Memory B cell (primary cell): ENCODE measurements around the gene PTBP1.

Source experiments
- ATAC-seq: fragments of 150-1000 bp; cut with Tn5 transposase; 2 replicates; pipeline ENCODE4 v1.10.0; 2021; ENCODE audit warnings: low read depth, mild to moderate bottlenecking, moderate library complexity
- DNase-seq, 2 donors: peaks; one replicate each; pipeline ENCODE4 v3.0.0; 2022; ENCODE audit warnings: low spot score in 2 of 2
- H3K27ac Mint-ChIP-seq: one replicate; pipeline ENCODE4 v1.8.0; 2022; ENCODE audit warnings: mild to moderate bottlenecking, moderate library complexity, mixed read lengths
- H3K27me3 Mint-ChIP-seq: one replicate; pipeline ENCODE4 v1.8.0; 2022; ENCODE audit warnings: mixed read lengths
- H3K36me3 Mint-ChIP-seq: one replicate; pipeline ENCODE4 v1.8.0; 2022; ENCODE audit warnings: mild to moderate bottlenecking, mixed read lengths
- H3K4me1 Mint-ChIP-seq: one replicate; pipeline ENCODE4 v1.8.0; 2022; ENCODE audit warnings: mixed read lengths
- H3K4me3 Mint-ChIP-seq: one replicate; pipeline ENCODE4 v1.8.0; 2022; ENCODE audit warnings: mild to moderate bottlenecking, moderate library complexity, mixed read lengths
- H3K9me3 Mint-ChIP-seq: one replicate; pipeline ENCODE4 v1.8.0; 2022; ENCODE audit warnings: mixed read lengths

Gene PTBP1

DNA sequence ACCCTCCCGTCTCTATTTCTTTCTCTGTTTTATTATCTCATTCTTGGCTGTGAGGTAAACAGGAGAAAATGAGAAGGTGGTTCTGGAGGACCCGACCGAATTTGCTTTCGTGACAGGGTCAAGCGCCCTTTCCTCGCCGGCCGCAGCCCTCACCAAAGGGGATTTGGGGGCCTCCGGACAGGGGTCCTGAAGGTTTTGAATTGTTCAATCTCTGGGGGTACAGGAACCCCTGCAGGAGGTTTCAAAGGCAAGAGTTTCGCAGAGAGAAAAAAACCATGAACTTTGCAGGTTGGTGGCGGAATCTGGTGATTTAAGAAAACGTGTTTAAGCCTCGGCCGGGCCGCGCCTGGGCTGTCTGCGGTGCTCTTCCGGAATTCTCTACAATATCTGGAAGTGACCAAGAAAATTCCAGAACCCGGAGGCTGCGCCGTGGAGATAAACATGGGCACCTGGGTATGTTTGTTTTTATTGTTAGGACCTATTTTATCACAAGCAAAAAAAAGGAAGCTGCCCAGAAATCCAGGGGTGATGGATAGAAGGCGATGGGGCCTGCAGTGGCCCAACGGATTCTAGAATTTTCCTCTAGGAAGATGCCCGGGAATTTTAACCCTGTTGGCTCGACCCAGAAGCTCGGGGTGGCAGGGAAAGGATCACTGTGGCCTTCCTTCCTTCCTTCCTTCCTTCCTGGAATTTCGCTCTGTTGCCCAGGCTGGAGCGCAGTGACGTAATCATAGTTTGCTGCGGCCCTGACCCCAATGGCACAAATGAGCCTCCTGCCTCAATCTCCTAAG lies 14.2 kb upstream of the PTBP1 start:
- Mint-ChIP-seq H3K27ac (no peak overlapping the region), H3K4me3 (no peak overlapping the region), H3K9me3 (no peaks in the 10 kb centered on the region), H3K27me3 (no peaks in the 10 kb centered on the region), H3K36me3 (no peaks in the 10 kb centered on the region), H3K4me1 (no peaks in the 10 kb centered on the region)
- DNase-seq (no peak), ATAC-seq (no peak)

DNA sequence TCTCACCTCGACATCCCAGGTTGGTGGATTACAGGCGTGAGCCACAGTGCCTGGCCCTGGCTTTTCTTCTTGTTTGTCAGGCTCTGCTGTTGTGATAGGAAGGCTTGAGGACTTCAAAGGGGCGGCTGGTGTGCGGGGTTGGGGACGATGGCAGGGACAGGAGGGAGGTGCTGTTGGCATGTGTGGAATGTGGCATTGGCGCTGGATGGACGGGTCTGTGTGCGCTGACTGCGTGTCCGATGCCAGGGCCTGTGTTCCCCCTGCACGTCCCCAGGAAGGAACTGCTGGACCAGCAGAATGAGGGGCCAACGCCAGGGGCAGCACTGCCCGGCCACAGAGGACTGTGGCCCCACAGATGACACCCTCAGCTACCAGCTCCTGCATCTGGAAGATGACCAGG lies 12.7 kb upstream of the PTBP1 start:
- Mint-ChIP-seq H3K9me3 (no peaks in the 10 kb centered on the region), H3K36me3 (no peaks in the 10 kb centered on the region), H3K4me1 (no peaks in the 10 kb centered on the region), H3K4me3 (no peak overlapping the region), H3K27ac (no peak overlapping the region), H3K27me3 (no peaks in the 10 kb centered on the region)
- ATAC-seq: no peak
- no peak for DNase-seq

DNA sequence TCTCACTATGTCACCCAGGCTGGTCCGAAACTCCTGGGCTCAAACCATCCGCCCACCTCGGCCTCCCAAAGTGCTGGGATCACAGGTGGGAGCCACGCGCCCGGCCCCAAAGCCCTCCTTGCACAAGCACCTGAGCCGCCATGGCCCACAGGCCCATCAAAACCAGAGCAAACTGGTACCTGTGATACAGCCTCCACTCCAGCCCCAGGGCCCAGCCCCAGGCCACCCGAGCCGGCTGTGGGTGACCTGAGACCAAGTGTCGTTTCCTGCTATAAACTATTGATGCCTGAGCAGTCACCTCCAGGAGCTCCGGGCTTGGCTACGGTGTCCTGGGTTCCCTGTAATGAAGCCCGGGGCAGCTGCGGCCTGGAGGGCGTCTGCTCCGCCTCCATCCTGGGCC lies 9.7 kb upstream of the PTBP1 start:
- DNase-seq (no peak), ATAC-seq (no peak)
- peaks cover 3% of the 10 kb centered on the region for H3K27me3 Mint-ChIP-seq
- no peak overlapping the region for H3K27ac Mint-ChIP-seq
- no peak overlapping the region for H3K4me3 Mint-ChIP-seq
- H3K4me1 Mint-ChIP-seq: no peaks in the 10 kb centered on the region
- H3K36me3 Mint-ChIP-seq: no peaks in the 10 kb centered on the region
- H3K9me3 Mint-ChIP-seq: no peaks in the 10 kb centered on the region

- no peak for DNase-seq
- no peak overlapping the region for H3K27ac Mint-ChIP-seq
Observed at GRCh38 chr19:788686-788982, 8.6 kb upstream of the PTBP1 start.

DNA sequence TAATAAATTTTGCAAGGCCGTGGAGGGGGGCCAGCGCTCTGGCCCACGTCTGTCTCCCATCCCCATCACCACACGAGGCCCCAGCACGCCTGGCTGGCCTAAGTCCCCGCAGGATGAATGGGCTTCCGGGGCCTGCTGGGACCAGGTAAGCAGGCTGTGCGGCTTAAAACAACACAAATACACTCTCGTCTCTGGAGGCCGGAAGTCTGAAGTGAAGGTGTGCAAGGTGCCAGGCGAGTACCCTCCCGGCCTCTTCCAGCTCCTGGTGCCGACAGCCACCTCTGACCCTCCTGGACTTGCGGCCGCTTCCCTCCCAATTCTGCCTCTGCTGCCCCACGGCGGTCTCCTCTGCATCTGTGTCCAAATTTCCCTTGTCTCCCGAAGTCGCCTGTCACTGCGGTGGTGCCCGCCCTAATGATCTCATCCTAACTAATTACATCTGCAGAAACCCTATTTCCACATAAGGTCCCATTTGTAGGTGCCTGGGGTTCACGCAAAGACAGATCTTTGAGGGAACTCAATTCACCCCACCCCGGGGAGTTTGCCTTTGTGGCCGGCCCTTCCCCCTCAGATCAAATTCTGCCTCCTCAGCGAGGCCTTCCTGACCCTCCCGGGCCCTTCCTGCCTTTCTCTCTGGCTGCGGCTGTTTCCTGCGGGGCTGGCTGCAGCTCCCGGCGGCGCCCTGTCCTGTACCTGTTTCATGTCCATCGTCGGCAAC lies 8.1 kb upstream of the PTBP1 start:
- H3K9me3 Mint-ChIP-seq: no peaks in the 10 kb centered on the region
- no peaks in the 10 kb centered on the region for H3K4me1 Mint-ChIP-seq
- peaks cover 3% of the 10 kb centered on the region for H3K27me3 Mint-ChIP-seq
- ATAC-seq (no peak), DNase-seq (no peak)
- no peak overlapping the region for H3K27ac Mint-ChIP-seq
- no peak overlapping the region for H3K4me3 Mint-ChIP-seq
- no peaks in the 10 kb centered on the region for H3K36me3 Mint-ChIP-seq

More at GRCh38 chr19:788686-788982, 8.6 kb upstream of the PTBP1 start:
- Mint-ChIP-seq H3K36me3 (no peaks in the 10 kb centered on the region), H3K27me3 (peaks cover 3% of the 10 kb centered on the region), H3K4me1 (no peaks in the 10 kb centered on the region), H3K4me3 (no peak overlapping the region), H3K9me3 (no peaks in the 10 kb centered on the region)
- ATAC-seq: no peak

- no peak overlapping the region for H3K27ac Mint-ChIP-seq
- H3K9me3 Mint-ChIP-seq: no peaks in the 10 kb centered on the region
Observed at GRCh38 chr19:789701-790060, 7.6 kb upstream of the PTBP1 start.

GRCh38 chr19:791007-791566 lies 6.2 kb upstream of the PTBP1 start:
- no peak overlapping the region for H3K27ac Mint-ChIP-seq
- H3K36me3 Mint-ChIP-seq: no peaks in the 10 kb centered on the region
- peaks cover 3% of the 10 kb centered on the region for H3K27me3 Mint-ChIP-seq
- H3K4me3 Mint-ChIP-seq: no peak overlapping the region
- DNase-seq (no peak), ATAC-seq (no peak)
- H3K4me1 Mint-ChIP-seq: no peaks in the 10 kb centered on the region
- H3K9me3 Mint-ChIP-seq: no peaks in the 10 kb centered on the region

More at GRCh38 chr19:789701-790060, 7.6 kb upstream of the PTBP1 start:
- Mint-ChIP-seq H3K27me3 (peaks cover 3% of the 10 kb centered on the region), H3K4me3 (no peak overlapping the region), H3K36me3 (no peaks in the 10 kb centered on the region), H3K4me1 (no peaks in the 10 kb centered on the region)
- ATAC-seq: no peak
- no peak for DNase-seq

- no peak for ATAC-seq
- DNase-seq: no peak
- Mint-ChIP-seq H3K9me3 (no peaks in the 10 kb centered on the region), H3K27me3 (peaks cover 3% of the 10 kb centered on the region), H3K4me3 (no peak overlapping the region), H3K27ac (no peak overlapping the region), H3K4me1 (peaks cover 1% of the 10 kb centered on the region), H3K36me3 (no peaks in the 10 kb centered on the region)
Observed at GRCh38 chr19:791567-792305, 5.5 kb upstream of the PTBP1 start.

- ATAC-seq: no peak
- Mint-ChIP-seq H3K4me1 (peaks cover 2% of the 10 kb centered on the region), H3K36me3 (no peaks in the 10 kb centered on the region), H3K4me3 (no peak overlapping the region), H3K27ac (no peak overlapping the region), H3K27me3 (peaks cover 3% of the 10 kb centered on the region), H3K9me3 (no peaks in the 10 kb centered on the region)
- no peak for DNase-seq
Observed at GRCh38 chr19:792306-792885, 4.9 kb upstream of the PTBP1 start.

DNA sequence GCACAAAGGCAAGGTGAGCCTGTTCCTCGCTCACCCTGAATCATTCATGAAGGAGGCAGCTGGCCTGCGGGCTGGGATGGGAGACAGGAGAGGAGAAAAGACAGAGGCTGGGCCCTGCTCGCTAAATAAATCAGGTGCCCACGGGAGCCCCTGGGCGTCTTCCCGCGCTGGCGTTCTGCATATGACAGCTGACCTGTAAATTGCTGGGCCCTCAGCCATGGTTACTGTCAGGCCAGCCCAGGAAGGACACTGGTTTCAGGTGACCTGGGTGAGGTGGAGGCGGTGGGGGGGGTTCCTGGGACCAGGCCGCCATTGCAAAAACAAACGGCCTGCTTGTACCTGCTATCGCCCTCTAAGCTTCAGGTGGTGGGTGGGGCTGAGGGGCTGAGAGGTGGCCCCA lies 3.4 kb upstream of the PTBP1 start:
- DNase-seq (no peak), ATAC-seq (no peak)
- H3K9me3 Mint-ChIP-seq: no peaks in the 10 kb centered on the region
- no peak overlapping the region for H3K27ac Mint-ChIP-seq
- H3K4me1 Mint-ChIP-seq: peaks cover 2% of the 10 kb centered on the region
- H3K4me3 Mint-ChIP-seq: no peak overlapping the region
- H3K27me3 Mint-ChIP-seq: peaks cover 3% of the 10 kb centered on the region
- H3K36me3 Mint-ChIP-seq: peaks cover 2% of the 10 kb centered on the region

DNA sequence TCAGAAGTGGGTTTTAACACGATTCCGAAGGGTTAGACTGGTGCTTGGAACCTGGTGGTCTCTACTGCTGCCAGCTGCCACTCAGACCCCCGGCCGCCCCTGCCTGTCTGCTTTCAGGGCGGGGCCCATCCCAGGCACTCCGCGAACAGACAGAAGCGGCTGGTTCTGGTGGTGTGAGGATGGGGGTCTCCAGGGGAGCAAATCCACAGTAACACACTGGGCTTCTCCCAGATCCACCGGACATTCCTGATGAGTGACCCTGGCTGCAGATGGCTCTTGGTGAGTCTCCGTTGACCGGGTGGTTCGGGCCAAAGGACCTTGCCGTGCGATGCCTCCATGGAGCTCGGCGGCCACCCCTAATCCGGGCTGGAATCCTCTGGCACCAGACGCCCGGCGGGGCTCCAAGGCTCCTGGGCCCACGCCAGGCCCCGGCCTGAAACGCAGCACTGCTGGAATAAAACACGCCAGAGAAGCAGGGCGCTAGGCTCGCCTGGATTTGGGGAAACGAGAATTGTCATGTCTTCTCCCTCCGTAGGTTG lies 2.1 kb upstream of the PTBP1 start:
- no peak overlapping the region for H3K4me3 Mint-ChIP-seq
- no peaks in the 10 kb centered on the region for H3K27me3 Mint-ChIP-seq
- ATAC-seq: no peak
- H3K27ac Mint-ChIP-seq: no peak overlapping the region
- H3K4me1 Mint-ChIP-seq: peaks cover 12% of the 10 kb centered on the region
- DNase-seq: no peak
- H3K9me3 Mint-ChIP-seq: no peaks in the 10 kb centered on the region
- H3K36me3 Mint-ChIP-seq: peaks cover 6% of the 10 kb centered on the region

DNA sequence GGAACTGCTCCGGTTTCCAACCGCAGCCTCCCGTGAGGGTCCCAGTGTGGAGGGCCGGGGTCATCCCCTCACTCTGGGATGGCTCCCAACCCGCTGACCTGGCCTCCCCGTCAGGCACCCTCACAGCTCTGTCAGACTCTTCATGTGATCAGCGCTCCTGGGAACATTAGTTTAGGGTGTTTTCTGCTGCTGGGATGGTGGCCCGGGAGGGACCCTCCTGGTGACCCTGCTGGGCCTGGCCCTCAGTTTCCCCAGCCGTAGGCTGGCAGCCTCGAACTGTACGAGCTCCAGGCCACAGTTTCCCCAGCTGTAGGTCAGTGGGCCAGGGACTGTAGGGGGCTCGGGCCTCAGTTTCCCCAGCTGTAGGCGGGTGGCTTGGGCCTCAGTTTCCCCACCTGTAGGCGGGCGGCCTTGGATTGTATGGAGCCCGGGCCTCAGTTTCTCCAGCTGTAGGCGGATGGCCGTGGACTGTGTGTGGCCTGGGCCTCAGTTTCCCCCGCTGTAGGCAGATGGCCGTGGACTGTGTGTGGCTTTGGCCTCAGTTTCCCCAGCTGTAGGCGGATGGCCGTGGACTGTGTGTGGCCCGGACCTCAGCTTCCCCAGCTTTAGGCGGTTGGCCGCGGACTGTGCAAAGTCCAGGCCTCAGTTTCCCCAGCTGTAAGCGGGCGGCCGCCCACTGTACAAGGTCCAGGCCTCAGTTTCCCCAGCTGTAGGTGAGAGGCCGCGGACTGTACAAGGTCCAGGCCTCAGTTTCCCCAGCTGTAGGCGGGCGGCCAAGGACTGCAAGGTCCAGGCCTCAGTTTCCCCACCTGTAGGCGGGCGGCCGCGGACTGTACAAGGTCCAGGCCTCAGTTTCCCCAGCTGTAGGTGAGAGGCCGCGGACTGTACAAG lies 1.3 kb upstream of the PTBP1 start:
- Mint-ChIP-seq H3K36me3 (peaks cover 7% of the 10 kb centered on the region), H3K4me1 (peaks cover 17% of the 10 kb centered on the region), H3K4me3 (peak overlapping the region; percentile 41), H3K27ac (no peak overlapping the region), H3K27me3 (no peaks in the 10 kb centered on the region), H3K9me3 (no peaks in the 10 kb centered on the region)
- ATAC-seq (no peak), DNase-seq (no peak)
